CD4-positive, alpha-beta T cell treated with Interleukin-1 beta for 1 hour (primary cell): ENCODE data around the gene NRP1.
"Not testable (repeated sequence)": the region's sequence is repeated elsewhere in the genome, so short reads cannot be mapped to it uniquely, and the experiment has no call there.

Experiments
- DNase-seq, 2 donors: peaks; one replicate each; pipeline ENCODE4 v3.0.0-alpha.2; 2020 to 2022

Gene NRP1

GRCh38 chr10:33334153-33334804, at the start of gene NRP1:
Gene NRP1, minus strand, starts transcription at chr10:33334667. Its CDS starts 285 bp downstream, at chr10:33334382.
- DNase-seq, result no peak

GRCh38 chr10:33384201-33384600, 49.7 kb upstream of the NRP1 start:
- DNase-seq, result not testable (repeated sequence)

GRCh38 chr10:33382921-33383713, 48.6 kb upstream of the NRP1 start:
- DNase-seq, result no peak

GRCh38 chr10:33382216-33382600, 47.7 kb upstream of the NRP1 start:
- DNase-seq, result no peak

- DNase-seq, result no peak
Observed at GRCh38 chr10:33381451-33382215, 47.2 kb upstream of the NRP1 start.

- no peak for DNase-seq
Observed at GRCh38 chr10:33377658-33378025, 43.2 kb upstream of the NRP1 start.

GRCh38 chr10:33376976-33377657, 42.6 kb upstream of the NRP1 start:
- no peak for DNase-seq

- no peak for DNase-seq
Observed at GRCh38 chr10:33376476-33376875, 42.0 kb upstream of the NRP1 start.

- no peak for DNase-seq
Observed at GRCh38 chr10:33373263-33373662, 38.8 kb upstream of the NRP1 start.

- DNase-seq, result no peak
Observed at GRCh38 chr10:33371234-33371633, 36.8 kb upstream of the NRP1 start.

- no peak for DNase-seq
Observed at GRCh38 chr10:33370434-33370930, 36.0 kb upstream of the NRP1 start.

GRCh38 chr10:33368086-33368485, 33.6 kb upstream of the NRP1 start:
- no peak for DNase-seq

GRCh38 chr10:33365871-33366411, 31.5 kb upstream of the NRP1 start:
- DNase-seq, result peak in 1 of 2 donors; percentile 40

- no peak for DNase-seq
Observed at GRCh38 chr10:33365301-33365700, 30.8 kb upstream of the NRP1 start.

- DNase-seq, result no peak
Observed at GRCh38 chr10:33363106-33363505, 28.6 kb upstream of the NRP1 start.

GRCh38 chr10:33358016-33358415, 23.5 kb upstream of the NRP1 start:
- no peak for DNase-seq

GRCh38 chr10:33355274-33355673, 20.8 kb upstream of the NRP1 start:
- peak in 1 of 2 donors; percentile 23 for DNase-seq

GRCh38 chr10:33353853-33354252, 19.4 kb upstream of the NRP1 start:
- DNase-seq, result no peak

GRCh38 chr10:33353334-33353733, 18.9 kb upstream of the NRP1 start:
- DNase-seq, result no peak

GRCh38 chr10:33352615-33353014, 18.1 kb upstream of the NRP1 start:
- DNase-seq, result no peak

- DNase-seq, result no peak
Observed at GRCh38 chr10:33352175-33352574, 17.7 kb upstream of the NRP1 start.

- DNase-seq, result no peak
Observed at GRCh38 chr10:33350041-33350440, 15.6 kb upstream of the NRP1 start.

- no peak for DNase-seq
Observed at GRCh38 chr10:33349268-33349667, 14.8 kb upstream of the NRP1 start.
